Measurements from ENCODE around the gene ANTXRL.
"Not testable (repeated sequence)": the region's sequence is repeated elsewhere in the genome, so short reads cannot be mapped to it uniquely, and the experiment has no call there.

ANTXRL gene

GRCh38 chr10:46365484-46365883, 78.7 kb downstream of the ANTXRL start:
- DNase-seq (ENCODE audit: low spot score) = not testable (repeated sequence)

- not testable (repeated sequence) for DNase-seq (ENCODE audit: low spot score)
Observed at GRCh38 chr10:46367209-46367608, 80.4 kb downstream of the ANTXRL start.

GRCh38 chr10:46367666-46368240, 81.0 kb downstream of the ANTXRL start:
- DNase-seq (ENCODE audit: low spot score) = not testable (repeated sequence)

- not testable (repeated sequence) for DNase-seq (ENCODE audit: low spot score)
Observed at GRCh38 chr10:46368956-46369355, 82.2 kb downstream of the ANTXRL start.

GRCh38 chr10:46374410-46374809, 87.6 kb downstream of the ANTXRL start:
- not testable (repeated sequence) for DNase-seq (ENCODE audit: low spot score)

- not testable (repeated sequence) for DNase-seq (ENCODE audit: low spot score)
Observed at GRCh38 chr10:46375406-46375805, 88.6 kb downstream of the ANTXRL start, which contains the start of gene ANXA8L1. ANXA8L1 (plus strand) TSS chr10:46375776; CDS start chr10:46375852, 76 bp downstream.

GRCh38 chr10:46377022-46377421, 90.2 kb downstream of the ANTXRL start:
- not testable (repeated sequence) for DNase-seq (ENCODE audit: low spot score)

- not testable (repeated sequence) for DNase-seq (ENCODE audit: low spot score)
Observed at GRCh38 chr10:46377651-46378050, 90.9 kb downstream of the ANTXRL start.

- not testable (repeated sequence) for DNase-seq (ENCODE audit: low spot score)
Observed at GRCh38 chr10:46378108-46378507, 91.3 kb downstream of the ANTXRL start.

- not testable (repeated sequence) for DNase-seq (ENCODE audit: low spot score)
Observed at GRCh38 chr10:46379233-46379848, 92.5 kb downstream of the ANTXRL start.

Data from D341Med (cell line).